Nucleus accumbens (tissue), 56 donors: ENCODE data around the gene NHLRC2.

Experiments
- DNase-seq, 56 donors: peaks; one replicate each; lab custom pipeline; 2025; lab: John Stamatoyannopoulos, UW

The NHLRC2 gene

DNA sequence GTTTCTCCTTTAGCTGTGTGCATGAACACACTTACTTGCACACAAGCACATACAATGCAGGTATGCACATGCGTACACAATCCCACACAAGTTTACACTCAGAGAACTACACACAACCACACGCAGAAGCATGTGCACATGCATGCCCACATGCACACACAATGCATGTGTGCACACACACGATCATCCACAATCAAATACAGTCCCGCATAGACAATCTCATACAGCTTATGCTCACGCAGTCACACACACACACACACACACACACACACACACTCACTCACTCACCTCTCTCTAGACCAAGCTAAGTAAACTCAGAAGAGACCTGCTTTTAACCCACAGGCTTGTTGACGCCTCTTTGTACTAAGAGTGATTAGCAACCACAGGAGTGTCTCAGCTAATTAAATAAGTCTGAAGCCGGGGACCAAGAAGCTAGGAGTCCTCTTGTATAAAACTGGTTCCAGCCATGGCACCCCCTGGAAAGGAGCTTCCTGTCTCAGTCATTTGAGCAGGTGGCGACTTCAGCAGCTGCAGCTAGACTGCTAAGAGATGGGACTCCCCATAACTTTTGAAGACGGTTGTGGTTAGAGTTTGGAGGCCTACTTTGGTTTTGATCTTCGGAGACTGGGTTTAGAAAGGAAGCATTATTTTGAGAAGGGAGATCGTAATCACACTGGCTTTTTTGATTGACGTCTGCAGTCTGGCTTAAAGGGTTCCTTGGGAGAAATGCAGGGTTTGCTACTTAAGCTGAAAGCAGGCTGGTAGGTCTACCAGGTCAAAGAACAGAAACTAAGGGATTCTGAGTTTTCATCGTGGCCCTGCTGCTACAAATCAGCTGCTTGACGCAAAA, 106.9 kb downstream of the NHLRC2 start:
- DNase-seq: no peak

DNA sequence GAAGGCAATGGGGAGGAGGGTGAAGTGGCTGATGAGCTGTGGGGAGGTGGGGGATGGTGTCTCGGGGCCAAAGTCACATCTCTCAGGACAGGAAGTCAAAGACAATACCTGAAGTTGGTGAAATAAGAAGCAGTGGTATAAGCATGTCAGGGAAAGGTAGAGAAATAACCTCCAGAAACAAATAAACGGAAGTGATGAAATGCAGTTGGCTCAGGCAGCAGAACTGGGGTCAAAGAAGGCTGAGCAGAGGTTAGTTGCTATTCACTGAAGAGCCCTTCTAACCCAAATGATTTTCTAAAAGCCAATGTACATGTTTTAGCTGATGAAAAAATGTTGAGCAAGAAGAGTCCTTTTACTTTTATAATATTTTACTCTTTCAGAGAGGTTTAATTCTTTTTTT, 110.6 kb downstream of the NHLRC2 start:
- DNase-seq: no peak

DNA sequence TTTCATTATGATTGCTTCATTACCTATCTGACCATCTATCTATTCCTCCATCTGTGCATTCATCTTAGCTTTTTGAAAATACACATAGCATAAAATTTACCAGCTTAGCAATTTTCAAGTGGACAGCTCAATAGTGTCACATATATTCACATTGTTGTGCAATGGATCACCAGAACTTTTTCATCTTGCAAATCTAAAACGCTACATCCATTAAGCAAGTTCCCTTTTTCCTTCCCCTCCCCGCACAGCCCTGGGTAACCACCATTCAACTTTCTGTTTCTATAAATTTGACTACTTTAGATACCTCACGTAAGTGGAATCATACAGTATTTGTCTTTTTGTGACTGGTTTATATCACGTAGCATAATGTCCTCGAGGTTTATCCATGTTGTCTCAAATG, 111.2 kb downstream of the NHLRC2 start:
- DNase-seq: no peak
